HG03175 (cell line): ENCODE data around the gene SMIM34.
"Not testable (repeated sequence)": the region's sequence is repeated elsewhere in the genome, so short reads cannot be mapped to it uniquely, and the experiment has no call there.

Source experiments
- ATAC-seq: cut with Tn5 transposase; IDR thresholded peaks from one replicate; pipeline ENCODE4 v1.9.1; 2021; ENCODE audit warnings: mild to moderate bottlenecking, moderate library complexity; ENCODE audit not compliant: unreplicated experiment

Gene SMIM34

DNA sequence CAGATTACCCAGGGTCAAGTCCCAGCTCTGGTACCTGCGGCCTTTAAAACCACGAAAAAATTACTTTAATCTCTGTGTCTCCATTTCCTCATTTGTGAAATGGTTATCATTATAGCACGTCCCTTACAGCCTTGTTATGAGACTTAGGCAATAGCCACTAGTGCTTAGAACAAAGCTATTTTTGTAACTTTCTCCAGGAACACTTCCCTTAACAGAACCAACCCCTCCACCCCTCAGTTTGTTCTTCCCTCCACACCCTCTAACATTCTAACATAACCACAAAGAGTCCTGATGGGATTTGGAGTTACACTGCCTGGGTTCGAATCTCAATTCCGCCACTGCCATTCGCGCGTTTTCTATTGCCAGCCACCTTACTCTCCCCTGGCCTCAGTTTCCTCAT is 49.3 kb downstream of the SMIM34 start:
- ATAC-seq = not testable (repeated sequence)

DNA sequence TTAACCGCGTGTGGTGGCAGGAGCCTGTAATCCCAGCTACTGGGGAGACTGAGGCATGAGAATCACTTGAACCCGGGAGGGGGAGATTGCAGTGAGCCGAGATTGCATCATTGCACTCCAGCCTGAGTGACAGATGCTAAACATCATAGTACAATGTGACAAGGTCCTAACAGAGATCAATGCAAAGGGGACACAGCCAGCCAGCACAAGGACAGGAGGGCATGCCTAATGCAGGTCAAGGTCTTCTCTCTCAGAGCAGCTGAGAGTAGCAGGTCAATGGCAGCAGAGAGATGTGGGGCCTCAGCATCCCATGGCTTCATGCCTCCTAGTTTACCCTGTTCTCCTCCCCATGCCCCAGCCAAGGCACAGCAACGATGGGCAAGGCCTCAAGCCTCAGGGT is 51.4 kb downstream of the SMIM34 start:
- ATAC-seq = no peak

DNA sequence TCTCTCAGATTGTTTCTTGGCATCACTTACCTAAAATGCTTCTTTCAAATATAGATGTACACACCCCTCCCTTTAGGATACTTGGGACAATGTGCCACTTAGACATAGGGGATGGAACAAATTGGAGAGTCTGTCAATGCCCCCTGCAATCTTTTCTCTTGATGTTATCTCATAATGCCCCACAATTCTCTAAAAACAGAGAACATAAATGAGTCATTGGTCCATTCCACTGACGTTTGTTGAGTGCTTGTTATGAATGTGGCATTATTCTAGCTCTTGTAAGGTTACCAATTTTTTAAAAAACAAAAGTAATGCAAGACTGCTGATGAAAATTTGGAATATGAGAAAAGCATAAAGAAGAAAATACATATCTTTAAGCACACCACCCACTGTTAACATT is 54.0 kb downstream of the SMIM34 start:
- ATAC-seq = no peak
